H1 (cell line): ENCODE measurements around the gene CDK7. TPM values are rescaled to one million over a fixed set of nuclear protein-coding genes. Genes with fewer than 3 reads are reported as not detected.

Experiments
- CTCF ChIA-PET: fragments of 300-600 bp; sonication (Branson Sonifier 250); formaldehyde crosslinking; loops from one replicate; lab custom pipeline; 2021; ENCODE audit not compliant: partially characterized antibody; lab: Charles Lee
- POLR2A ChIA-PET: fragments of 300-600 bp; sonication (Branson Sonifier 250); formaldehyde crosslinking; loops from one replicate; lab custom pipeline; 2021; ENCODE audit warnings: inconsistent platforms; ENCODE audit not compliant: partially characterized antibody; lab: Charles Lee
- DNase-seq, 2 experiments: peaks; one replicate each; pipeline versions ENCODE4 v3.0.0 to v3.0.0-alpha.2; 2010 to 2022; ENCODE audit warnings: low spot score in 2 of 2, low read depth in 1 of 2, mixed read lengths in 1 of 2
- FAIRE-seq: peaks from 2 replicates; lab custom pipeline; 2011; peaks lifted over from hg19 to GRCh38; lab: Jason Lieb, UNC
- H2AFZ ChIP-seq: 2 replicates; pipeline ENCODE4 v1.8.1; 2012; ENCODE audit warnings: low read length, inconsistent platforms
- H2AK5ac ChIP-seq: 2 replicates; pipeline ENCODE4 v1.6.1; 2013; ENCODE audit warnings: low read depth, low read length
- H2BK120ac ChIP-seq: replicated peaks from 2 replicates; pipeline ENCODE3; 2013; ENCODE audit warnings: low read depth, low read length, inconsistent platforms
- H2BK12ac ChIP-seq: 2 replicates; pipeline ENCODE4 v1.6.1; 2013; ENCODE audit warnings: low read depth, low read length
- H2BK15ac ChIP-seq: 2 replicates; pipeline ENCODE4 v1.6.1; 2013; ENCODE audit warnings: low read length
- H2BK20ac ChIP-seq: 2 replicates; pipeline ENCODE4 v1.6.1; 2013; ENCODE audit warnings: low read length
- H2BK5ac ChIP-seq: 2 replicates; pipeline ENCODE4 v1.6.1; 2013; ENCODE audit warnings: low read depth, low read length
- H3K14ac ChIP-seq: 2 replicates; pipeline ENCODE4 v1.6.1; 2013; ENCODE audit warnings: inconsistent platforms; ENCODE audit not compliant: insufficient read length
- H3K18ac ChIP-seq: 2 replicates; pipeline ENCODE4 v1.6.1; 2013; ENCODE audit warnings: low read length; ENCODE audit errors: extremely low read depth
- H3K23ac ChIP-seq: 2 replicates; pipeline ENCODE4 v1.6.1; 2013; ENCODE audit warnings: inconsistent platforms; ENCODE audit not compliant: insufficient read length
- H3K23me2 ChIP-seq: 2 replicates; pipeline ENCODE4 v1.6.1; 2013; ENCODE audit warnings: low read depth, low read length
- H3K27ac ChIP-seq: 2 replicates; pipeline ENCODE4 v1.6.1; 2011; ENCODE audit warnings: low read depth, low read length, inconsistent platforms
- H3K27me3 ChIP-seq, 4 experiments: replicated peaks in 1 of 4; 1 replicate in 1 of 4; 2 replicates in 3 of 4; pipeline versions ENCODE4 v1.6.1 to v1.8.1; 2011 to 2013; ENCODE audit warnings: low read length in 3 of 4, mild to moderate bottlenecking in 3 of 4, inconsistent platforms in 2 of 4, mixed read lengths in 2 of 4, moderate library complexity in 1 of 4; ENCODE audit not compliant: control insufficient read depth in 3 of 4, insufficient read depth in 3 of 4; ENCODE audit errors: extremely low read depth in 1 of 4
- H3K36me3 ChIP-seq, 4 experiments: 2 replicates each; pipeline versions ENCODE4 v1.6.1 to v1.8.1; 2011 to 2013; ENCODE audit warnings: mild to moderate bottlenecking in 4 of 4, low read length in 3 of 4, moderate library complexity in 2 of 4, control low read depth in 1 of 4, inconsistent platforms in 1 of 4; ENCODE audit not compliant: insufficient read depth in 4 of 4, control insufficient read depth in 2 of 4
- H3K4ac ChIP-seq: replicated peaks from 2 replicates; pipeline ENCODE3; 2013; ENCODE audit warnings: low read length, low read depth, mixed read lengths, inconsistent platforms; ENCODE audit not compliant: insufficient read length
- H3K4me1 ChIP-seq, 4 experiments: replicated peaks in 1 of 4; 1 replicate in 1 of 4; 2 replicates in 3 of 4; pipeline versions ENCODE4 v1.6.1 to v1.8.1; 2011 to 2013; ENCODE audit warnings: low read length in 3 of 4, inconsistent platforms in 2 of 4, mixed read lengths in 1 of 4; ENCODE audit not compliant: insufficient read depth in 4 of 4, control insufficient read depth in 3 of 4
- H3K4me2 ChIP-seq, 2 experiments: 2 replicates each; pipeline versions ENCODE4 v1.6.1 to v1.8.1; 2011 to 2013; ENCODE audit warnings: low read depth in 2 of 2, low read length in 2 of 2, control low read depth in 1 of 2, inconsistent platforms in 1 of 2, mild to moderate bottlenecking in 1 of 2; ENCODE audit not compliant: insufficient read depth in 1 of 2
- H3K4me3 ChIP-seq, 4 experiments: fragments of 200-600, 300-600 bp in 1 of 4; sonication (generic), shearing (Covaris generic), sonication (Bioruptor Twin) in 1 of 4; 2 replicates each; pipeline versions ENCODE4 v1.5.1 to v1.8.1; 2011 to 2016; ENCODE audit warnings: low read length in 4 of 4, low read depth in 3 of 4, control low read depth in 2 of 4, inconsistent platforms in 2 of 4, mild to moderate bottlenecking in 2 of 4, mixed read lengths in 1 of 4, moderate library complexity in 1 of 4; ENCODE audit not compliant: insufficient read depth in 2 of 4; ENCODE audit errors: extremely low read depth in 1 of 4
- H3K56ac ChIP-seq: replicated peaks from 2 replicates; pipeline ENCODE3; 2013; ENCODE audit warnings: low read depth, mild to moderate bottlenecking, mixed read lengths, low read length, inconsistent platforms; ENCODE audit not compliant: insufficient read length
- H3K79me1 ChIP-seq: 2 replicates; pipeline ENCODE4 v1.6.1; 2013; ENCODE audit warnings: low read depth, low read length, control low read depth
- H3K79me2 ChIP-seq, 2 experiments: 2 replicates each; pipeline versions ENCODE4 v1.6.1 to v1.8.1; 2012 to 2013; ENCODE audit warnings: low read length in 2 of 2, mild to moderate bottlenecking in 2 of 2, inconsistent platforms in 1 of 2; ENCODE audit not compliant: insufficient read depth in 2 of 2, control insufficient read depth in 1 of 2
- H3K9ac ChIP-seq, 4 experiments: replicated peaks in 1 of 4; 1 replicate in 1 of 4; 2 replicates in 3 of 4; pipeline versions ENCODE4 v1.6.1 to v1.8.1; 2011 to 2013; ENCODE audit warnings: low read depth in 3 of 4, low read length in 3 of 4, control low read depth in 2 of 4, mild to moderate bottlenecking in 2 of 4, moderate library complexity in 2 of 4, inconsistent platforms in 1 of 4; ENCODE audit errors: extremely low read depth in 1 of 4
- H3K9me3 ChIP-seq, 2 experiments: 2 replicates each; pipeline versions ENCODE4 v1.6.1 to v1.8.1; 2012 to 2013; ENCODE audit warnings: mild to moderate bottlenecking in 2 of 2, moderate library complexity in 2 of 2, control low read depth in 1 of 2, inconsistent platforms in 1 of 2, low read depth in 1 of 2, low read length in 1 of 2, mixed read lengths in 1 of 2; ENCODE audit not compliant: insufficient read depth in 2 of 2
- H4K20me1 ChIP-seq, 2 experiments: replicated peaks in 1 of 2; 2 replicates each; pipeline versions ENCODE3 to v1.8.1; 2011 to 2013; ENCODE audit warnings: inconsistent platforms in 2 of 2, low read length in 2 of 2, mild to moderate bottlenecking in 1 of 2; ENCODE audit not compliant: insufficient read depth in 2 of 2, control insufficient read depth in 1 of 2
- H4K5ac ChIP-seq: 2 replicates; pipeline ENCODE4 v1.6.1; 2013; ENCODE audit warnings: low read length, low read depth, mixed read lengths, inconsistent platforms; ENCODE audit not compliant: insufficient read length
- H4K8ac ChIP-seq: 2 replicates; pipeline ENCODE4 v1.8.0; 2013; ENCODE audit warnings: mild to moderate bottlenecking, moderate library complexity, low read length, inconsistent platforms; ENCODE audit not compliant: insufficient read depth; ENCODE audit errors: extremely low read depth
- H4K91ac ChIP-seq: replicated peaks from 2 replicates; pipeline ENCODE3; 2013; ENCODE audit warnings: low read length, mixed read lengths, inconsistent platforms; ENCODE audit not compliant: insufficient read length
- ATF2 ChIP-seq: IDR thresholded peaks from 2 replicates; pipeline ENCODE4 v1.6.1; 2012; ENCODE audit warnings: low read length, inconsistent platforms
- CBX5 ChIP-seq: fragments of 300-800, 300-1000 bp; sonication (generic); IDR thresholded peaks from 2 replicates; pipeline ENCODE4 v1.7.1; 2016; ENCODE audit warnings: antibody characterized with exemption, low read length, low read depth
- CREB1 ChIP-seq: IDR thresholded peaks from 2 replicates; pipeline ENCODE4 v1.6.1; 2012; ENCODE audit warnings: inconsistent platforms
- E2F6 ChIP-seq: IDR thresholded peaks from 2 replicates; pipeline ENCODE4 v1.6.1; 2012; ENCODE audit warnings: inconsistent platforms
- FOSL1 ChIP-seq: IDR thresholded peaks from 2 replicates; pipeline ENCODE4 v1.6.1; 2011; ENCODE audit warnings: mild to moderate bottlenecking, low read depth, low read length, moderate library complexity; ENCODE audit not compliant: insufficient read depth
- MAX ChIP-seq: IDR thresholded peaks from 2 replicates; pipeline ENCODE4 v1.6.1; 2012; ENCODE audit warnings: inconsistent platforms
- POU5F1 ChIP-seq: IDR thresholded peaks from 2 replicates; pipeline ENCODE4 v1.6.1; 2011; ENCODE audit warnings: low read depth, mild to moderate bottlenecking, low read length, moderate library complexity
- RAD21 ChIP-seq, 2 experiments: IDR thresholded peaks in 1 of 2; conservative IDR thresholded peaks in 1 of 2; 2 replicates each; pipeline ENCODE4 v1.6.1; 2011; ENCODE audit warnings: low read depth in 2 of 2, low read length in 2 of 2, improper control_type of control experiment in 1 of 2, inconsistent platforms in 1 of 2, mild to moderate bottlenecking in 1 of 2, moderate library complexity in 1 of 2
- SP2 ChIP-seq: IDR thresholded peaks from 2 replicates; pipeline ENCODE4 v1.6.1; 2012; ENCODE audit warnings: mild to moderate bottlenecking, low read length, inconsistent platforms
- SRF ChIP-seq: IDR thresholded peaks from 2 replicates; pipeline ENCODE4 v1.6.1; 2011; ENCODE audit warnings: mild to moderate bottlenecking, low read depth, low read length, moderate library complexity
- WGBS, 2 experiments: shearing (Covaris generic) in 1 of 2; methylation state at CpG; one replicate each; pipeline versions ENCODE4 v1.1.6 to v1.1.7; 2013 to 2015; ENCODE audit warnings: low lambda C conversion rate in 2 of 2, mixed read lengths in 2 of 2, inconsistent platforms in 1 of 2, low coverage in 1 of 2, missing lambda C conversion rate in 1 of 2; ENCODE audit not compliant: insufficient replicate concordance in 2 of 2, insufficient coverage in 1 of 2, insufficient read length in 1 of 2; ENCODE audit errors: extremely low coverage in 1 of 2, missing lambda C conversion rate in 1 of 2; 5-methylcytosine and 5-hydroxymethylcytosine counted together
- polyA plus RNA-seq, 7 experiments: library from polyadenylated mRNA; depleted of rRNA in 3 of 7; stranded (reverse) in 5 of 7; unstranded in 2 of 7; fragments of >200 nt in 5 of 7; fragments of 200-250 nt in 2 of 7; gene quantifications; 1 replicate in 5 of 7; 2 replicates in 1 of 7; 4 replicates in 1 of 7; pipeline versions ENCODE4 v1.2.1 to v1.2.3, GENCODE V29; 2011 to 2013; ENCODE audit warnings: missing spikeins in 2 of 7, mixed read lengths in 2 of 7
- total RNA-seq: library from RNA; stranded (reverse); fragmentation: NEBNext Ultra II Directional; extraction: Animal tissue kit (Norgen Biotek cat#: 25700); gene quantifications from 2 replicates; pipeline ENCODE4 v1.2.1, GENCODE V29; 2021

The CDK7 gene
- total and polyA plus RNA-seq, 2 of the 8 experiments (the other 6 are each of a cell fraction or from before 2014, with no cell fraction given): 39.9 to 63.4 TPM

GRCh38 chr5:69206528-69207190, 28.0 kb upstream of the CDK7 start:
- no peak for FAIRE-seq
- no peak for DNase-seq
- CTCF ChIA-PET: no interaction called here
- Histone ChIP-seq H2AFZ (no peak overlapping the region), H3K14ac (no peak overlapping the region), H2BK5ac (no peak overlapping the region), H3K23ac (no peak overlapping the region), H4K20me1 (no peaks in the 10 kb centered on the region), H3K27ac (no peak overlapping the region), H2BK20ac (no peak overlapping the region), H3K4ac (no peak overlapping the region), H4K8ac (no peak overlapping the region), H2BK120ac (no peak overlapping the region), H3K9me3 (no peaks in the 10 kb centered on the region), H3K18ac (no peak overlapping the region), H3K23me2 (no peaks in the 10 kb centered on the region), H3K4me1 (no peaks in the 10 kb centered on the region), H4K5ac (no peak overlapping the region), H2BK15ac (no peak overlapping the region), H3K56ac (no peak overlapping the region), H2AK5ac (no peak overlapping the region), H4K91ac (no peak overlapping the region), H3K4me3 (no peak overlapping the region), H3K27me3 (no peaks in the 10 kb centered on the region), H3K79me1 (no peaks in the 10 kb centered on the region), H3K9ac (no peak overlapping the region), H3K4me2 (no peak overlapping the region), H3K79me2 (no peaks in the 10 kb centered on the region), H3K36me3 (peaks cover 0 to 77% (median 23%) of the 10 kb centered on the region in 4 experiments; a peak in 6 of 8 replicates), H2BK12ac (no peak overlapping the region)
- POLR2A ChIA-PET: interaction anchor here (0.9 to 1.9 kb wide), 2 partner anchors 10 to 14 kb away, joined by 4 to 7 read pairs; no protein-coding TSS in a partner anchor
- 92% methylated on average over 5 of the region's 5 CpGs; no CpG with 5 or more reads in 1 of the 2 experiments for WGBS, 2 experiments
- TF ChIP-seq CREB1 (no peak), MAX (no peak), ATF2 (no peak), FOSL1 (no peak), SRF (no peak), CBX5 (no peak), RAD21 (IDR thresholded peaks at IDR 0.05 in 1 of 2, conservative IDR thresholded peaks at IDR 0.05 in 1 of 2; ENCODE audit: low read depth in 2 of 2, low read length in 2 of 2) (no peak), POU5F1 (no peak), E2F6 (no peak), SP2 (no peak)
